ENCODE data around the gene AASDH.

GRCh38 chr4:56296526-56296925 lies 90.8 kb downstream of the AASDH start:
- TF ChIP-seq REST (IDR thresholded peaks at IDR 0.05; ENCODE audit: low read depth, low read length) (no peak), CTCF (IDR thresholded peaks at IDR 0.05) (no peak), EP300 (IDR thresholded peaks at IDR 0.05; ENCODE audit: borderline replicate concordance in 1 of 2, low read depth in 1 of 2, low read length in 1 of 2) (no peak), MAX (IDR thresholded peaks at IDR 0.05; ENCODE audit: low read depth) (no peak)
